ENCODE data around the gene ZNF239.

- TF ChIP-seq CTCF (IDR thresholded peaks at IDR 0.05) (no peak), POLR2AphosphoS5 (IDR thresholded peaks at IDR 0.05) (no peak), POLR2A (IDR thresholded peaks at IDR 0.05) (no peak), EP300 (IDR thresholded peaks at IDR 0.05) (no peak)
These were observed 24.9 kb upstream of the ZNF239 start for GRCh38 chr10:43599333-43599732.

Data from sigmoid colon (tissue), 4 donors.